GM12801 (cell line): ENCODE measurements around the gene CHRNB2.

Source experiments
- CTCF ChIP-seq: IDR thresholded peaks from one replicate; pipeline ENCODE4 v1.5.1; 2011; ENCODE audit warnings: control low read depth; ENCODE audit not compliant: insufficient read length; ENCODE audit errors: extremely low read depth

The CHRNB2 gene

GRCh38 chr1:154533952-154534844, 33.4 kb upstream of the CHRNB2 start:
- TF ChIP-seq CTCF: no peak

- TF ChIP-seq CTCF: no peak
These were observed 31.0 kb upstream of the CHRNB2 start for GRCh38 chr1:154536570-154536969.

- TF ChIP-seq CTCF: no peak
These were observed 27.8 kb upstream of the CHRNB2 start for GRCh38 chr1:154539486-154540483.

GRCh38 chr1:154541231-154541630, 26.3 kb upstream of the CHRNB2 start:
- TF ChIP-seq CTCF: no peak

GRCh38 chr1:154546264-154547063, 21.1 kb upstream of the CHRNB2 start:
- TF ChIP-seq CTCF: no peak

- no peak for TF ChIP-seq CTCF
These were observed 20.4 kb upstream of the CHRNB2 start for GRCh38 chr1:154547105-154547732.
